CD14-positive monocyte (primary cell): ENCODE results near the gene PARP12. TPM values are rescaled to one million over a fixed set of nuclear protein-coding genes. Genes with fewer than 3 reads are reported as not detected.

Experiments used
- DNase-seq, 3 donors: peaks; one replicate each; pipeline ENCODE4 v3.0.0-alpha.2; 2011 to 2022
- H2AFZ ChIP-seq: 2 replicates; pipeline ENCODE4 v1.6.0; 2012; ENCODE audit warnings: mild to moderate bottlenecking, low read depth, low read length, inconsistent platforms; ENCODE audit not compliant: insufficient read depth, poor library complexity, severe bottlenecking
- H3K27ac ChIP-seq, 2 donors: 1 replicate in 1 of 2; 2 replicates in 1 of 2; pipeline ENCODE4 v1.5.1; 2012 to 2013; ENCODE audit warnings: low read length in 2 of 2, control low read depth in 1 of 2, inconsistent platforms in 1 of 2, low read depth in 1 of 2, mild to moderate bottlenecking in 1 of 2
- H3K27me3 ChIP-seq, 2 donors: one replicate each; pipeline versions ENCODE4 v1.6.0 to v1.6.1; 2011 to 2013; ENCODE audit warnings: low read length in 2 of 2; ENCODE audit not compliant: control insufficient read depth in 2 of 2, insufficient read depth in 2 of 2
- H3K36me3 ChIP-seq, 2 donors: replicated peaks in 1 of 2; 1 replicate in 1 of 2; 2 replicates in 1 of 2; pipeline versions ENCODE4 v1.5.1 to v1.6.1; 2012 to 2013; ENCODE audit warnings: low read length in 2 of 2, control low read depth in 1 of 2, inconsistent platforms in 1 of 2, mild to moderate bottlenecking in 1 of 2; ENCODE audit not compliant: insufficient read depth in 2 of 2, control insufficient read depth in 1 of 2
- H3K4me1 ChIP-seq, 2 donors: 1 replicate in 1 of 2; 2 replicates in 1 of 2; pipeline versions ENCODE4 v1.5.1 to v1.6.1; 2012 to 2013; ENCODE audit warnings: low read length in 2 of 2, control low read depth in 1 of 2, inconsistent platforms in 1 of 2, mild to moderate bottlenecking in 1 of 2, moderate library complexity in 1 of 2; ENCODE audit not compliant: insufficient read depth in 2 of 2, control insufficient read depth in 1 of 2
- H3K4me2 ChIP-seq: replicated peaks from 2 replicates; pipeline ENCODE3; 2012; ENCODE audit warnings: low read length, moderate library complexity, mild to moderate bottlenecking; ENCODE audit not compliant: poor library complexity, severe bottlenecking; ENCODE audit errors: extremely low read depth
- H3K4me3 ChIP-seq, 3 experiments: fragments of 200-600 bp in 1 of 3; sonication (generic) in 1 of 3; replicated peaks in 1 of 3; 1 replicate in 2 of 3; 2 replicates in 1 of 3; pipeline ENCODE4 v1.5.1; 2011 to 2013; ENCODE audit warnings: low read length in 3 of 3, mild to moderate bottlenecking in 3 of 3, control low read depth in 2 of 3, low read depth in 2 of 3, inconsistent platforms in 1 of 3, moderate library complexity in 1 of 3
- H3K79me2 ChIP-seq: 2 replicates; pipeline ENCODE4 v1.6.0; 2012; ENCODE audit warnings: mild to moderate bottlenecking, control low read depth, inconsistent platforms, low read length, moderate library complexity; ENCODE audit not compliant: insufficient read depth
- H3K9ac ChIP-seq: 2 replicates; pipeline ENCODE4 v1.6.0; 2017; ENCODE audit warnings: low read length, mild to moderate bottlenecking; ENCODE audit not compliant: insufficient read depth, poor library complexity, severe bottlenecking
- H3K9me3 ChIP-seq, 2 donors: replicated peaks in 1 of 2; 1 replicate in 1 of 2; 2 replicates in 1 of 2; pipeline versions ENCODE4 v1.5.1 to v1.6.1; 2012 to 2013; ENCODE audit warnings: low read length in 2 of 2, control low read depth in 1 of 2; ENCODE audit not compliant: control insufficient read depth in 1 of 2, insufficient read depth in 1 of 2
- H4K20me1 ChIP-seq: 2 replicates; pipeline ENCODE4 v1.6.0; 2012; ENCODE audit warnings: mild to moderate bottlenecking, low read length, control low read depth, moderate library complexity; ENCODE audit not compliant: insufficient read depth
- H3K27ac Mint-ChIP-seq, 7 donors: one replicate each; pipeline ENCODE4 v1.8.0; 2020; ENCODE audit warnings: mild to moderate bottlenecking in 7 of 7, mixed read lengths in 7 of 7, moderate library complexity in 6 of 7, inconsistent platforms in 2 of 7
- H3K27me3 Mint-ChIP-seq, 3 donors: one replicate each; pipeline ENCODE4 v1.8.0; 2021 to 2022; ENCODE audit warnings: low read depth in 3 of 3, mild to moderate bottlenecking in 3 of 3, mixed read lengths in 3 of 3, moderate library complexity in 3 of 3, inconsistent platforms in 1 of 3
- H3K36me3 Mint-ChIP-seq, 2 donors: one replicate each; pipeline ENCODE4 v1.8.0; 2020; ENCODE audit warnings: mixed read lengths in 2 of 2, inconsistent platforms in 1 of 2, mild to moderate bottlenecking in 1 of 2
- H3K4me1 Mint-ChIP-seq: one replicate; pipeline ENCODE4 v1.8.0; 2020; ENCODE audit warnings: mild to moderate bottlenecking, mixed read lengths
- H3K4me3 Mint-ChIP-seq, 2 donors: one replicate each; pipeline ENCODE4 v1.8.0; 2020; ENCODE audit warnings: mild to moderate bottlenecking in 2 of 2, mixed read lengths in 2 of 2, moderate library complexity in 1 of 2
- H3K9me3 Mint-ChIP-seq, 7 donors: one replicate each; pipeline ENCODE4 v1.8.0; 2020 to 2022; ENCODE audit warnings: mixed read lengths in 7 of 7, mild to moderate bottlenecking in 6 of 7, moderate library complexity in 6 of 7, inconsistent platforms in 2 of 7
- WGBS: methylation state at CpG from one replicate; pipeline ENCODE4 v1.1.5; 2013; ENCODE audit warnings: missing lambda C conversion rate; ENCODE audit not compliant: insufficient coverage; 5-methylcytosine and 5-hydroxymethylcytosine counted together
- intact Hi-C, 2 donors: fragments of 100-400 bp; cut with micrococcal nuclease; formaldehyde crosslinking; loops; one replicate each; pipeline versions ENCODE4 v1.15.0 to v1.15.1; 2023
- polyA plus RNA-seq, 3 donors: library from polyadenylated mRNA; depleted of rRNA in 1 of 3; unstranded in 2 of 3; stranded (reverse) in 1 of 3; fragments of 300-500 nt in 2 of 3; fragments of >200 nt in 1 of 3; fragmentation: Illumina TruSeq in 2 of 3; gene quantifications; 1 replicate in 2 of 3; 2 replicates in 1 of 3; pipeline ENCODE4 v1.2.3, GENCODE V29; 2012 to 2021
- TF ChIP-seq, protein P1 (sequence below): fragments of 200-600 bp; IDR thresholded peaks from one replicate; pipeline ENCODE4 v1.8.0; 2022; ENCODE audit warnings: antibody characterized with exemption, mild to moderate bottlenecking

Gene PARP12
- polyA plus RNA-seq, 3 donors = 16.7 to 116 (median 37.8) TPM

DNA sequence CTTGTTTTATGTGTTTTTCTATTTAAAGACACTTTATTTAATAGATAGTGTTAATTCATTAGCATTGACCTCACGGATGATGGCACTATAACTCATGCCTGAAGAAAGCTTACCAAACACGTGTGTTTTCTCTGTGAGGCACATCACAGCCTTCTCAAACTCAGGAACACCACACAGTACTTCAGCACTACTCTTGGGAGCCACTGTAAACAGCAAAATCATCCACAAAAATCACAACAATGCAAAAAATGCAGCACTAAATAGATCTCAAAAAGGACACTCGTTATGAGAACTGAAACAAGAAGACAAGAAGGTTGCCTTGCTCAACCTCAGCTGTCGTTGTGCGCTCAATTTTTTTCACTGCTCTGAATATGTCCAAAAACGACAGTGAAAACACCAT lies 12.0 kb upstream of the PARP12 start:
- no peak overlapping the region for H2AFZ ChIP-seq
- H3K9me3 ChIP-seq = no peaks in the 10 kb centered on the region
- H3K4me2 ChIP-seq = no peak overlapping the region
- no peaks in the 10 kb centered on the region for H3K36me3 ChIP-seq
- no peak overlapping the region for H3K9ac ChIP-seq
- TF ChIP-seq, protein P1, sequence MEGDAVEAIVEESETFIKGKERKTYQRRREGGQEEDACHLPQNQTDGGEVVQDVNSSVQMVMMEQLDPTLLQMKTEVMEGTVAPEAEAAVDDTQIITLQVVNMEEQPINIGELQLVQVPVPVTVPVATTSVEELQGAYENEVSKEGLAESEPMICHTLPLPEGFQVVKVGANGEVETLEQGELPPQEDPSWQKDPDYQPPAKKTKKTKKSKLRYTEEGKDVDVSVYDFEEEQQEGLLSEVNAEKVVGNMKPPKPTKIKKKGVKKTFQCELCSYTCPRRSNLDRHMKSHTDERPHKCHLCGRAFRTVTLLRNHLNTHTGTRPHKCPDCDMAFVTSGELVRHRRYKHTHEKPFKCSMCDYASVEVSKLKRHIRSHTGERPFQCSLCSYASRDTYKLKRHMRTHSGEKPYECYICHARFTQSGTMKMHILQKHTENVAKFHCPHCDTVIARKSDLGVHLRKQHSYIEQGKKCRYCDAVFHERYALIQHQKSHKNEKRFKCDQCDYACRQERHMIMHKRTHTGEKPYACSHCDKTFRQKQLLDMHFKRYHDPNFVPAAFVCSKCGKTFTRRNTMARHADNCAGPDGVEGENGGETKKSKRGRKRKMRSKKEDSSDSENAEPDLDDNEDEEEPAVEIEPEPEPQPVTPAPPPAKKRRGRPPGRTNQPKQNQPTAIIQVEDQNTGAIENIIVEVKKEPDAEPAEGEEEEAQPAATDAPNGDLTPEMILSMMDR = no peak
- intact Hi-C loops = no loop called here
- Mint-ChIP-seq H3K27me3 (peaks cover 3 to 5% (median 4%) of the 10 kb centered on the region in 3 donors), H3K4me1 (peaks cover 12% of the 10 kb centered on the region), H3K4me3 (peak overlapping the region in 1 of 2 donors; percentile 56), H3K9me3 (peaks cover 0 to 5% (median 2%) of the 10 kb centered on the region in 7 donors), H3K27ac (no peak overlapping the region), H3K36me3 (no peaks in the 10 kb centered on the region)
- no peak overlapping the region for H3K27ac ChIP-seq
- WGBS = 39% methylated on average over 6 of the region's 6 CpGs
- peaks cover 10 to 14% of the 10 kb centered on the region in 2 donors for H3K4me1 ChIP-seq
- H3K4me3 ChIP-seq = no peak overlapping the region
- H3K27me3 ChIP-seq = no peaks in the 10 kb centered on the region
- H3K79me2 ChIP-seq = no peaks in the 10 kb centered on the region
- H4K20me1 ChIP-seq = no peaks in the 10 kb centered on the region
- DNase-seq = no peak

- peaks cover 0 to 2% of the 10 kb centered on the region in 2 donors for H3K36me3 Mint-ChIP-seq
- Histone ChIP-seq H3K27me3 (no peaks in the 10 kb centered on the region), H3K79me2 (no peaks in the 10 kb centered on the region), H3K9ac (no peak overlapping the region), H3K4me2 (no peak overlapping the region), H4K20me1 (no peaks in the 10 kb centered on the region), H3K4me3 (no peak overlapping the region), H3K36me3 (no peaks in the 10 kb centered on the region), H3K9me3 (peaks cover 6 to 13% of the 10 kb centered on the region in 2 donors), H3K4me1 (peaks cover 10 to 14% of the 10 kb centered on the region in 2 donors), H2AFZ (no peak overlapping the region), H3K27ac (no peak overlapping the region)
- no peak for DNase-seq
- peaks cover 0 to 8% (median 4%) of the 10 kb centered on the region in 3 donors for H3K27me3 Mint-ChIP-seq
- TF ChIP-seq, protein P1 = no peak
- H3K9me3 Mint-ChIP-seq = peaks cover 20 to 30% (median 25%) of the 10 kb centered on the region in 7 donors
- peaks cover 12% of the 10 kb centered on the region for H3K4me1 Mint-ChIP-seq
- H3K4me3 Mint-ChIP-seq = no peak overlapping the region
- H3K27ac Mint-ChIP-seq = no peak overlapping the region
- intact Hi-C loops = no loop called here
Observed at GRCh38 chr7:140070546-140070945, 7.8 kb upstream of the PARP12 start.
